GM18861 (cell line): ENCODE results near the gene NTF3.

Source experiments
- ATAC-seq: cut with Tn5 transposase; IDR thresholded peaks from one replicate; pipeline ENCODE4 v1.9.1; 2021; ENCODE audit not compliant: unreplicated experiment

Gene NTF3

DNA sequence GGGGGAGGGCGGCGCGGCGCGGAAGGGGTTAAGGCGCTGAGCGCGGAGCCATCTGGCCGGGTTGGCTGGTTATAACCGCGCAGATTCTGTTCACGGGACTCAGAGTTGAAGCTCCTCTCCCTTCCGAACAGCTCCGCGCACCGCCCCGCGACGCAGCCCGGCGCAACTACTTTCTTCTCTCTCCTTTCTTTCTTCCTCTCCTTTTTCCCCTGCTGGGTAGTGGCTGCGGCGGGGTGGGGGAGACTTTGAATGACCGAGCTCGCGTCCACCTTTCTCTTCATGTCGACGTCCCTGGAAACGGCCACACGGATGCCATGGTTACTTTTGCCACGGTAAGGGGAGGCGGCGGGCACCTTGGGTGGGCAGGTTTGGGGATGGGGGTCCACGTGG, at the start of gene NTF3:
Gene NTF3, plus strand, starts transcription at position 98 of the 390 bp plus-strand sequence. Its CDS starts 217 bp downstream, at position 315.
- no peak for ATAC-seq

DNA sequence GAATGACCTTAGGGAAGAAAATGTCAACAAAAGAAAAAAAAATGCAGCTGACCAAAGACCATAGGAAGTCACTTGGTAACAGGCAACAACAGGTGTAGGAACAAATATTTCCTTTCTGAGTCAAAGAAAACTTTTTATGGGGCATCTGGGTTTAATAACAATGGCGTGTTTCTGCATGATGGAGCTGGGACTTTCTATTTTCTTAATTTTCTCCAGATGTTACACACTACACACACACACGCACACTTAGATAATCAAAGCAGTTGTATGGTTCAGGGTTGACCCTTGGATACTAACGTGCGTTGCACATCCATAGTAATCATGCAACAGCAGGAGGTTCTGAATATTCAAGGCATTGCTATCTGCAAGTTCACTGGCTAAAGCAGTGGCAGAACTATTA, 47.9 kb upstream of the NTF3 start:
- ATAC-seq: no peak

- ATAC-seq: no peak
Observed at GRCh38 chr12:5388581-5389535, 43.0 kb upstream of the NTF3 start.

GRCh38 chr12:5390174-5390799, 41.6 kb upstream of the NTF3 start:
- no peak for ATAC-seq

GRCh38 chr12:5391653-5392052, 40.3 kb upstream of the NTF3 start:
- ATAC-seq: no peak

- ATAC-seq: no peak
Observed at GRCh38 chr12:5392961-5393360, 38.9 kb upstream of the NTF3 start.

DNA sequence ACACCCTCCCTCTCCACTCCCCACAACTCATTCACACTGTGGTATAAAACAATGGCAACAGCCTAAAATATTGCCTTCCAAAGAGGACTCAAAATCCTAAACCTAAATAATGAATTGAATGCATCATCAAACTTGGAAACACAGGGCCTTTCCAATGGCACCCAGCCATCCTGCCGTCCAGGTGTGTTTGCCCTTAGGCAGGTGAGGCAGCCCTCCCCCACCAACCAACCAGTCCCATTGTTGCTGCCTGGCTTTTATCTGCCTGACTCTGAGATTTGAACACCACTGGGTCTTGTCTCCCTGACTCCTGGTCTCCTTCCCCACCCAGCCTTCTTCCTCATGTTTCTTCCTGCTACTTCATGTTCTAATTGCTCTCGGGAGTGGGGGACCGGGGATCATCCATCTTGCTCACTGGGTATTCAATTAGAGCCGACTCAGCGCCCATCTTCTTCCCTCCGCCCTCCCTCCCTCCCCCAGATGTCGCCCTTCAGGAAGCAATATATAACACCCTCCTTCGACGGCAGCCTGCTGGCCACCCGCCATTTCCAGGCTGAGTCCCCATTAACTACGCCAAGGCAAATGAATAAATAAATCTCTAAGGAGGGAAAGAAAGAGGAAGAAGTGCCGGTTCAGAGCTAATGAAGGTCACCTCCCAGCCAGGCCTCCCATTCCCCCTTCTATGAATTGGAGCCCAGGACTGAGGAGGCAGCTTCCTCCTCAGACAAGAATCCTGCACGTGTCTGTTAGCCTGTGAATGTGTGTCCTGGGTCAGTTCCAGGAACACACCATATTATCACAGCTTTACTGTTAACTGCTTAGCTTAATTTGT, 36.3 kb upstream of the NTF3 start:
- ATAC-seq: no peak

DNA sequence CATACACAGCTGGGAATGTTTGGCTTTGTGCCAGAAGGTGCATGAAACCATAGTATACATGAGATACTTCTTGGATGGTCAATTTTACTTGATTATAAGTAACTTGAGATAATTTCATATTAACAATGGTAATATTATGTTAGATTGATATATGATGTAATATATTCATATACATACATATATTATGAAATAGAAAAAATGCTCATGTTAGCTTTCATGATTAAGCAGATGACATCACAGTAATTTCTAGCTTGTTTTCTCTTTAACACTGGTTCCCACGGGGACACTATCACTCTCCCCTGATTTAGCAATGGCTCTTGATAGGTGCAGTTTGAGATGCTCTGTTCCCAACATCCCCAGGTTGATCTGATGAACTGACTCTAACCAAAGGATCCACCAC, 35.4 kb upstream of the NTF3 start:
- ATAC-seq: no peak

GRCh38 chr12:5399266-5399665, 32.6 kb upstream of the NTF3 start:
- ATAC-seq: no peak

DNA sequence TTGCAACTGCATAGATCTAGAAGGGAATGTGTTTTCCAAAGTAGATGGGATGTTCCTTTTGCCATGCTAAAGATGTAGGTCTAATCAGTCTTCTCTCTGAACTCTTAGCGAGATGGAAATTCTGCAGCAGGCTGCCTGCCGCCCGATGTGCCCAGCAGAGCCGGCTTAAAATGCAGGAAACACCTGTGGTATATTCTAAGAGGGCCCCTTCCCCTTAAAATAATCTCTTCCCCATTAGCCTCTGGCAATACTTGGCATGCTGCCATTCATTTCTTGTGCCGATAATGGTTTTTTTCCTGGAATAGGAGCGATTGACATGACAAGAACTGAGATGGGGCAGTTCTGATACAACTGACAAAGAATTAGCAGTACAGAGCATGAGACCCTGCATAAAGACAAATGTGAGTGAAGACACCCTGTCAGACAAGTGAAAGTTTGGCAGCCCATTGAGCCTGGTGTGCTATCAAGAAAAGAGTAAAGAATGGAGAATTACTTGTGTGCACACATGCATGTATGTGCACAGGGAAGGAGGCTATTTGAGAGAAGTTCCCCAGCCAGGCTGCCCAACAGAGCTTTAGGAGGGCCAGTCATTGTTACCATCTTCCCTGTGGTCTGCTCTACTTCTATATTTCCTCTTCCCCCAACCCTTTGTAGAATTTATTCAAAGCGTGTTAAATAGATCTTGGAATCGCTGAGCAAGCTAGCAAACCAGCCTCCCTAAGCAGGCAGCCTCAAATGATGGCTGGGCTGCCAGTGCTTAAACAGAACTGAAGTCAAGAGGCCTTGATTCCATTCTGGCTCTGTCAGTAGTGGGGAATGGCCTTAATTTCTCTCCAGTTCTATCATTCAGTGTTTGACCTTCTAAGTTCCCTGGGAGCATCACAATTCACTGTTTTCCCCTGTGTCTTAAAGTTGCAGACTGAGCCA, 29.6 kb upstream of the NTF3 start:
- ATAC-seq: no peak

DNA sequence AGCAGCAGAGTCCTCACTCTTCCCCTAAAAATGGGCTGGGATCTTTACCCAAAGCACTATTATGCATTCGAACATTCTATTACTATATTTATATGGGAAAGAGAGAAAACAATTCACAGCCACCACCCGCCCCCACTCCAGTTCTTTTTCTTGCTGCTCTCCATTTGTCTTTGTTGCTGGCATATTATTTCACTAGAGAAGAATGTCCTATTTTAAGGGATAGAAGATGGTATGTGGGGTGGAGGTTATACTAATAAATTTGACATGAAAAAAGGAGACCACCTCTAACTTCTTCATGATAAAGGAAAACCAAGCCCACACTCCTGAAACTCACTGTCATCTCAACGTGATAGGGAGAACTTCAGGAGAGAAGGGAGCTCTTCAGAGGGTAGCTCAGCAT, 28.5 kb upstream of the NTF3 start:
- no peak for ATAC-seq

DNA sequence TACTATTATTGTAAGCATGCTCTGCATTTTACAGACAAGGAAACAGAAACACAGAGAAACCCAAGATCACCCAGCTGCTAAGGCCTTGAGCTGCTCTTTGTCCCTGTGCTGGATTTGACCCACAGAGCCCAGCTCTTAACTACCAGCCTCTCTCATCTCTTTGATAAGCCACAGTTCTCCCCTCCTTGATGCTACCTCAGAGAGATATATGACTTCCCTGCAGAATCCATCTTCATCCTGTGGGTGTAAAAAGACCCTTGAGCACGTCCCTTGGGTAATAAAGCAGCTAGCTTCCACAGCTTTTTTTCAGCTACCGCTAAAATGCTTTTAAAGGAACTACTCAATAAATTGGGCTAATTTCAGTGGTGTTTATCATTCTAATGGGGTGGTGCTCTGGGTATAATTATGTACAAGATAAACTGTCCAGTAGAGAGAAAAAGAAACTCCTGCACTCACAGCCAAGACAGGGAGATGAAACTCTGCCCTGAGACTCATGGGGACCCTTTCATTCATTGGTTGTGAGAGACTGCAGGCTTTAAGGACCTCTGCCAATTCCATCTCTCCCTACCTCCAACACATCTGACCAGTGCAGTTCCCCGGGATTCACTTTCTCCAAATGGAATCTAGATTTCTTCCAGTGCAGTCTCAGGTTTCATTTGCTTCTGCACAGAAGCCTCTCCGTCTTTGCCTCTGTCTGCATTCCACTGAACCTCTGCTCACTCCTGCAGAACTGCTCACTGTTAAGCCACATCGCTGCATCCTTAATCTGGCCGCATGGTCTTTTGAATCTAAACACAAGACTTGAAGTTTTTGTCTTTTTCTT, 24.7 kb upstream of the NTF3 start:
- no peak for ATAC-seq

DNA sequence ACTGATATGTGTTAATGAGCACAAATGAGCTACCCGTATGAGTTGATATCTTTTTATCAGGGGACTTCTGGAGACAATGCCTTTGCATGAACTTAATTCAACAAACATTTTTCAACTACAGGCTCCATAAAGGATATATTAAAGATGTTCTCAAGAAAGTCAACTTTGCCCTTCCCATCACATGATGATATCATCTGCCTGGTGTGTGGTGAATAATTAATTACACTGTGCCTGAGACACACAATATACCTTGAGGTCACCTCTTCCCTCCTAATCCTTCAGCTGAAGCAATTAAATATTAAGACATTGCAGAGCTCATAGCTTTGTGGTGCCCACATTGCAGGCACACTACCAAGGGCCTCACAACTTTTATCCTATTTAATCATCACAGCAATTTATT, 22.3 kb upstream of the NTF3 start:
- ATAC-seq: no peak

DNA sequence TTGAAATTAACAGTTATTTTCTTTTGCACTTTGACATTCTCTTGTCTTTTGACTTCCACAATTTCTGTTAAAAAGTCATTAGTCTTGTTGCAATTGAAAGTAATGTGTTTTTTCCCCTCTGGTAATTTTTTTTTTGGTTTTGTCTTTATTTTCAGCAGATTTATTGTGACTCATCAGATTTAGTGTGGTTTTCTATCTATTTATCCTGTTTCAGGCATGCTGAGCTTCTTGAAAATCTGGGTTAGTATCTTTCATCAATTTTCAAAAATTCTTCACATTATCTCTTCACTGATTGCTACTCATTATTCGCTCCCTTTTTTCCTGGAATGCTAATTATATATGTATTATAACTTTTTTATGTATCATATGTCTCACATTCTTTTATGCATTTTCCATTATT, 15.3 kb upstream of the NTF3 start:
- no peak for ATAC-seq

DNA sequence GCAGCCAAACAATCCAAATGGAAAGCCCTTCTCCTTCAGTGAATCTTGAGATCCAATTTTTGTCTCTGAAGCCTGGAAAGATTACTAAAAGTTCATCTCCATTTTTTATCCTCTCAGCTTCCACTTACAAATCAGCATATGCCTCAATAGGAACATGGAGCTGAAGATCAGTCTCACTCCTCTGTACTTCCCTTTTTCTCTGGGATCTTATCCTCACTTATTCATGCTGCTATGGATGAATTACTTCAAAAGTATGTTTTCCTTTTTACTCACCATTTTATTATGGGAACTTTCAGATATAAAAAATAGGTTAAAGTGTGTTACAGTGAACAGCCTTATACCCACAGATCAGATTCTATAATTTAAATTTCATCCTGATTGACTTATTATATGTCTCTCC, 14.4 kb upstream of the NTF3 start:
- ATAC-seq: no peak

DNA sequence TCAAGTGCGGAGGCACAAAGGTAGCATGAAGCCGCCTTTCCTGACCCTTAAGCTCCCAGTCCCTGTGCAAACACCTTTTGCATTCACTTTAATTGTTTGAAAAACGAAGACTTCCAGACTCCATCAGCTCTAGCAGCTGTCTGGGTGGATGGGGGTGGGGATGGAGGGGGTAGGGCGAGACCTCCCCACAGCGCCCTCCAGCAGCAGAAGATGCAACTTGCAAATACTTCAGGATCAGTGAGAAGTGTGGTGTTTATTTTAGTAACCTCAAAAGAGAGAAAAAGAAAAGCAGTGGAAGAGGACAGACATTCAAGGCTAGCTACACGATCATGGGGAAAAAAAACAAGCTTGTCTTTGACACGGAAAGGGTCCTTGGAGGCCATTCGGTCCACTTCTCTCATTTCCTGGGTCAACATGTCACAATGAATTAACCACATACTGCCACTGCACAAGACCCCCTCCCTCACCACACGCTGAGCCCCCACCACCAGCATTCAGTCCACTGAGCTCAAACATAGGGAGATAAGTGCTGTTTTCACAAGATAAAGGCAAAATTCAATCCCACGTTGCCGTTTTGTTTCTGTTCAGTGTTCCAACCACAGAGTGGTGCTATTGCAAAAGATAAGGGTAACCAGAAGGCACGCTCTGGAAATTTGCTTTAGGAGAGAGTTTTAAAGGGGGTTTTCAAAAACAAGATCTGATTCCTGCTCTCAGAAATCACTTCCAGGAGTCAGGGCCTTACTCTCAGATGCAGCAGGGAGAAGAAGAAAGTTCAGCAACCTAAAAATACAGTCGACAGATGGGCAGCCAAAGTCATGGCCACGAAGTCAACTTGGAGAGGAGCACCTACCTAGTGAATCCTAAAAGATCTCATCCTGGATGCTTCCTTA, 3.3 kb upstream of the NTF3 start:
- no peak for ATAC-seq

DNA sequence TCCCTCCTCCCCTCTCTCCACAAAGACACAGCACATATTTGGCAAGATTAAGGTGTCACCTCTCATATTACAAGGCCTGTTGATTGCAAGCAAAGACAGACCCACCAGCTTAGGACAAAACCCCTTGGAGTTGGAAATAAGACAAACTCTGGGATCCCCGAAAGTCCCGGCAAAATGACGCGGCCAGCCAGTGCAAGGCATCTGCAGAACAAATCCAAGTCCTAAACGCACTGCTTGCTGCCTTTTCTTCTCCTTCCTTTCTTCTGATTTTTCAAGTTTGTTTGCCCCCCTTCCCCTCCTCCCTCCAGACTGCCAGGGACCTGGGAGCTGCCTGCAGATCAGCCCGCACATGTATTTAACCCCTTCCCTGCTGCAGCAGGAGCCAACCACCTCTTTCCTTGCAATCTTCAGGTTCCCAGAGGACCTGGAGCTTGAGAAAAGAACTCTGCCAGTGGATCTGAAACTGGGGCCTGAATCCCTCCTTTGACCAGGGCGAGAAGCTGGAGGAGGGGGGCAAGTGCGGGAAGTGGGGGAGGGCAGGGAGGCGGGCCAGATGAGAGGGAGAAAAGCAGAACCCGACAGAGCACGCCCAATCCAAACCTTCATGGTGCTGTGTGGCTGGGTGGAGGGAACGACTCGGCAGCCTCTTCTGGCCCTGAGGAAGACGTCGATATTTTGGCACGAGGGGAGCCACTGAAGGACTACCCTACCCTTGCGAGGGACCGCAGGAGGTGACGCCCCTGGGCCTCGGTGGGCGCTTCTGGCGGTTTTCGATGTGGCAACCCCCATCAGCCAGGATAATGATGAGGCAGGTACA, 2.0 kb upstream of the NTF3 start:
- no peak for ATAC-seq
